Uterus (tissue), 4 donors: ENCODE data around the gene RASSF8. TPM values are rescaled to one million over a fixed set of nuclear protein-coding genes. Genes with fewer than 3 reads are reported as not detected.

Experiments used
- DNase-seq, 2 donors: peaks; one replicate each; pipeline ENCODE4 v3.0.0-alpha.2; 2019 to 2020
- H3K27ac ChIP-seq, 2 donors: fragments of 200-600 bp; sonication (generic); 1 replicate in 1 of 2; 2 replicates in 1 of 2; pipeline ENCODE4 v1.5.1; 2016 to 2018
- H3K27me3 ChIP-seq, 2 donors: fragments of 200-600 bp; sonication (generic); one replicate each; pipeline ENCODE4 v1.5.1; 2018 to 2019; ENCODE audit warnings: control low read depth in 1 of 2
- H3K36me3 ChIP-seq, 2 donors: fragments of 200-600 bp; sonication (generic); one replicate each; pipeline ENCODE4 v1.5.1; 2019; ENCODE audit warnings: control low read depth in 1 of 2
- H3K4me1 ChIP-seq, 2 donors: fragments of 200-600 bp; sonication (generic); one replicate each; pipeline ENCODE4 v1.5.1; 2018 to 2019; ENCODE audit warnings: control low read depth in 1 of 2
- H3K4me3 ChIP-seq, 2 donors: fragments of 200-600 bp; sonication (generic); 1 replicate in 1 of 2; 2 replicates in 1 of 2; pipeline ENCODE4 v1.5.1; 2018 to 2019; ENCODE audit warnings: mild to moderate bottlenecking in 1 of 2
- H3K9me3 ChIP-seq, 2 donors: fragments of 200-600 bp; sonication (generic); one replicate each; pipeline ENCODE4 v1.5.1; 2019; ENCODE audit warnings: control low read depth in 1 of 2
- CTCF ChIP-seq, 4 experiments: fragments of 200-600 bp in 2 of 4; fragments of 450-650 bp in 2 of 4; sonication (generic) in 2 of 4; IDR thresholded peaks; one replicate each; pipeline ENCODE4 v1.5.1; 2016 to 2019; ENCODE audit warnings: antibody characterized with exemption in 4 of 4, mild to moderate bottlenecking in 2 of 4, moderate library complexity in 1 of 4
- POLR2A ChIP-seq, 2 donors: fragments of 450-650 bp; IDR thresholded peaks; one replicate each; pipeline ENCODE4 v1.6.1; 2016; ENCODE audit warnings: antibody characterized with exemption in 2 of 2, mild to moderate bottlenecking in 1 of 2, moderate library complexity in 1 of 2
- intact Hi-C: fragments of 100-400 bp; cut with DNase I; formaldehyde crosslinking; loops from one replicate; pipeline ENCODE4 v1.15.1; 2023; ENCODE audit warnings: low total_unique reads
- total RNA-seq, 4 donors: library from RNA; depleted of rRNA in 3 of 4; stranded (reverse); fragments of >200 nt in 3 of 4; gene quantifications; one replicate each; pipeline versions ENCODE4 v1.1.0 to v1.2.4, GENCODE V29; 2014 to 2023
- donor health status: DM: yes; HTN: yes; CAD: no.

The RASSF8 gene
- total RNA-seq, 4 donors from 2014 or later = 54.1 to 174 (median 119) TPM

DNA sequence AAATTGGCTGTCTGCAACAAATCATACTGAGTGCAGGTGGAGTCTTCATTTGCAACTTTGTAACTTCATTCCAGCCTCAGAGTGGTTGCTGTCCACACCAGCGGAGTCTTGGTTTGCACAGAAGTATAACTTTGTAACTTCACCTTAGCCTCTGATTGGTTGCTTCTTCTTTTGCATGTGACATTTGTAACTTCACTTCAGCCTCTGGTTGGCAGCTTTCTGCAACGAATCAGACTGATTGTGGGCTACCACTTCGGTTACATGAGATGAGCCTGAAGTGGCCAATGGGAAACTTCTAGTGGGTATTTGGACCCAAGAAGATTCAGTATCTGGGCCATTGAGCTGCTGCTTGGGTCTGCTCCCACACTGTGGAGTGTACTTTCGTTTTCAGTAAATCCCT, 17.8 kb downstream of the RASSF8 start:
- Histone ChIP-seq H3K9me3 (no peaks in the 10 kb centered on the region), H3K4me3 (peak overlapping the region; percentile 11 to 28), H3K4me1 (peaks cover 21 to 27% of the 10 kb centered on the region in 2 donors), H3K27ac (peak overlapping the region; percentile 78 to 84), H3K36me3 (no peaks in the 10 kb centered on the region), H3K27me3 (no peaks in the 10 kb centered on the region)
- TF ChIP-seq CTCF (IDR thresholded peaks at IDR 0.05) = no peak
- TF ChIP-seq POLR2A (IDR thresholded peaks at IDR 0.05) = no peak
- DNase-seq = no peak
- intact Hi-C loops = no loop called here

DNA sequence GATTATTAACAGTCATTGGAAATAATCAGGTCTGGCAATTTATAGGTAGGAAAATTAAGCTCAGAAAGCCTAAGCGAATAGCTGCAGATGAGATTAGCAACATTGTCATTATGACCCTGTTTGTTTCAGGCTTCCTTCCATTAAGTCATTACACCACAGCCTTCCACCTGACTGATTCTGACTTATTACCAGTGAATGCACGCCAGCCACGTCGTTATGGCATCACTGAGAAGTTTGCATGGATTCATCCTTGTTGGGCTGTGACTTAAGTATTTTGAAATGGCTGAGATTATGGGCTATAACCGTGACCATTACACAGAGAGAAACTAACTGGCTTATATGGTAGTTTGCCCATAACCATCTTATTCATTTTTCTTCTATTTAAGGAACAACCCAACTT, 18.6 kb downstream of the RASSF8 start:
- Histone ChIP-seq H3K36me3 (no peaks in the 10 kb centered on the region), H3K9me3 (no peaks in the 10 kb centered on the region), H3K4me1 (peaks cover 22 to 27% of the 10 kb centered on the region in 2 donors), H3K4me3 (peak overlapping the region; percentile 11 to 28), H3K27ac (peak overlapping the region; percentile 78 to 84), H3K27me3 (no peaks in the 10 kb centered on the region)
- DNase-seq = peak; percentile 75 to 84
- TF ChIP-seq CTCF (IDR thresholded peaks at IDR 0.05) (no peak), POLR2A (IDR thresholded peaks at IDR 0.05) (no peak)
- intact Hi-C loops = no loop called here

- TF ChIP-seq POLR2A (IDR thresholded peaks at IDR 0.05) = no peak
- peak overlapping the region; percentile 78 to 84 for H3K27ac ChIP-seq
- peaks cover 15 to 20% of the 10 kb centered on the region in 2 donors for H3K4me1 ChIP-seq
Measured at GRCh38 chr12:25979059-25979458, 20.6 kb downstream of the RASSF8 start.

GRCh38 chr12:25979563-25979962, 21.1 kb downstream of the RASSF8 start:
- Histone ChIP-seq H3K4me1 (peaks cover 15 to 19% of the 10 kb centered on the region in 2 donors), H3K27ac (peak overlapping the region in 1 of 2 donors; percentile 78), H3K36me3 (no peaks in the 10 kb centered on the region), H3K4me3 (no peak overlapping the region), H3K9me3 (no peaks in the 10 kb centered on the region), H3K27me3 (no peaks in the 10 kb centered on the region)
- no peak for DNase-seq
- TF ChIP-seq POLR2A (IDR thresholded peaks at IDR 0.05) = no peak
- TF ChIP-seq CTCF (IDR thresholded peaks at IDR 0.05) = no peak
- intact Hi-C loops = no loop called here

More at GRCh38 chr12:25979059-25979458, 20.6 kb downstream of the RASSF8 start:
- DNase-seq = no peak
- Histone ChIP-seq H3K27me3 (no peaks in the 10 kb centered on the region), H3K9me3 (no peaks in the 10 kb centered on the region), H3K36me3 (no peaks in the 10 kb centered on the region), H3K4me3 (no peak overlapping the region)
- intact Hi-C loops = no loop called here

DNA sequence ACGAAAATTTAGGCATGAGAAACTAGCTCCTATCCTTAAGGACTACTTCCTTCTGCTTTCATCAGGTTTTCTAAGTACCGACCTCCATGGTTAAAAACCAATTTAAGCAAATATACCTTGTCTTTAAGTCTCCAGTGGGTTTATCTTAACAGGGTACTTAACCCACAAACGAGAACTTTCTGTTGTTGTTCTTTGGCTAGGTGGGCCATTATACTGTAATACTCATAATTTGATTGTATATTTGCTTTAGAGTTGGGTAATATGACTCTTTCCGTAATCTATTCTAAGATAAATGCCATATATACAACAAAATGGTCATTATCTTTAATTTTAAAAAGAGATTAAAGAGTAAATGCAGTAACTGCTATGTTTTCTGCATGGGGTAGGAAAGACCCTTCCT, 21.6 kb downstream of the RASSF8 start:
- TF ChIP-seq CTCF (IDR thresholded peaks at IDR 0.05) (no peak), POLR2A (IDR thresholded peaks at IDR 0.05) (no peak)
- Histone ChIP-seq H3K36me3 (no peaks in the 10 kb centered on the region), H3K9me3 (no peaks in the 10 kb centered on the region), H3K4me1 (peaks cover 15 to 19% of the 10 kb centered on the region in 2 donors), H3K4me3 (no peak overlapping the region), H3K27me3 (no peaks in the 10 kb centered on the region), H3K27ac (peak overlapping the region in 1 of 2 donors; percentile 78)
- intact Hi-C loops = no loop called here
- no peak for DNase-seq

DNA sequence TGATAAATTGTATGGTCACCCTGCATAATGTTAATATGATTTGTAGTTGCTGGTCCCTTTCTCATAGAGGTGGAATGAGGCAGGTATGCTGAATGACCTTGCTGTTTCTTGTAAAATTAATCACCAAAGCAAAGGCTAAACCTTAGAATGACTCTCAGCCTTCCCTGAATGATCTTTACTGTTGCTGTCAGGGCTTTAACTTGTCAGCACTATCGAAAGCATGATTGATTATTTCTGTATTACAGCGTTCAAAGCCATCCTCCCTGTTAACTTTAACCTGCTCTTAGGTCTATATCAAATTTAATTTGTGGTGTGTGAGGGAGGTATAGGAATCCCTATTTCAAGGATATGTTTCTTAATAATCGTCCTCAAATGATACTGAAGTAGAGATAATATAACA, 23.1 kb downstream of the RASSF8 start:
- no peaks in the 10 kb centered on the region for H3K27me3 ChIP-seq
- intact Hi-C loops = no loop called here
- TF ChIP-seq CTCF (IDR thresholded peaks at IDR 0.05) = no peak
- no peak for TF ChIP-seq POLR2A (IDR thresholded peaks at IDR 0.05)
- H3K36me3 ChIP-seq = no peaks in the 10 kb centered on the region
- peaks cover 19 to 20% of the 10 kb centered on the region in 2 donors for H3K4me1 ChIP-seq
- DNase-seq = no peak
- no peaks in the 10 kb centered on the region for H3K9me3 ChIP-seq
- peak overlapping the region; percentile 78 to 80 for H3K27ac ChIP-seq
- H3K4me3 ChIP-seq = no peak overlapping the region
